Choroid plexus epithelial cell (primary cell): Measurements from ENCODE around the gene CALU.
A peak's percentile ranks its signal among the peaks of the same experiment; 100 is the strongest.

Source experiments
- DNase-seq: peaks from one replicate; pipeline ENCODE4 v3.0.0-alpha.2; 2010; ENCODE audit warnings: low read depth
- H3K4me3 ChIP-seq: 2 replicates; pipeline ENCODE4 v1.5.1; 2011; ENCODE audit warnings: low read depth, mild to moderate bottlenecking, control low read depth, low read length, moderate library complexity
- TF ChIP-seq, protein P1 (sequence below): conservative IDR thresholded peaks from 2 replicates; pipeline ENCODE4 v1.5.1; 2011; ENCODE audit warnings: low read depth, mild to moderate bottlenecking, control low read depth, inconsistent platforms, low read length, moderate library complexity

The CALU gene

DNA sequence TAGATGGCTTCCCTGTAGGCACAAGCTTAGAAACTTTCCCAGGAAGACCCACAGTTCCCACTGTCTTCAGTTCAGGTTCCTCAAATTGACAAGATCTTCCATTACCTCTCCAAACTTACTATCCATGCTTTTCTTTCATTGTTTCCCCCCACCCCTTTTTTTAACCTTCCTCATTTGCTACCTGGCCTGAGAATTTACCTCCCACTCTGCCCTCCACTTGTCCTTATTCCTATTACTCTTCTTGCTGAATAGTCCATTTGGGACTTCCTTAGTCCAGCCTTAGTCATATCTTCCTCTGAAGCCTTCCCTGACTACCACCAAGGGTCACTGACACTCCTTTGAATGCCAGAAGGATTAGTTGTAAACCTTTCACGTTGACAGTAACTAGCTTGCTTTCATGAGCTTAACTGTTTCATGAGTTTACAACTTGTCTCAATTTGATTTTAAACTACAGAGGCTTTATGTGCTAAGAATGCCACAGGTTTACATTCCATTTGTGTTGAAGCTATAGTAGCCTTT, 1.2 kb upstream of the CALU start:
- DNase-seq, result peak; percentile 42
- TF ChIP-seq, protein P1, sequence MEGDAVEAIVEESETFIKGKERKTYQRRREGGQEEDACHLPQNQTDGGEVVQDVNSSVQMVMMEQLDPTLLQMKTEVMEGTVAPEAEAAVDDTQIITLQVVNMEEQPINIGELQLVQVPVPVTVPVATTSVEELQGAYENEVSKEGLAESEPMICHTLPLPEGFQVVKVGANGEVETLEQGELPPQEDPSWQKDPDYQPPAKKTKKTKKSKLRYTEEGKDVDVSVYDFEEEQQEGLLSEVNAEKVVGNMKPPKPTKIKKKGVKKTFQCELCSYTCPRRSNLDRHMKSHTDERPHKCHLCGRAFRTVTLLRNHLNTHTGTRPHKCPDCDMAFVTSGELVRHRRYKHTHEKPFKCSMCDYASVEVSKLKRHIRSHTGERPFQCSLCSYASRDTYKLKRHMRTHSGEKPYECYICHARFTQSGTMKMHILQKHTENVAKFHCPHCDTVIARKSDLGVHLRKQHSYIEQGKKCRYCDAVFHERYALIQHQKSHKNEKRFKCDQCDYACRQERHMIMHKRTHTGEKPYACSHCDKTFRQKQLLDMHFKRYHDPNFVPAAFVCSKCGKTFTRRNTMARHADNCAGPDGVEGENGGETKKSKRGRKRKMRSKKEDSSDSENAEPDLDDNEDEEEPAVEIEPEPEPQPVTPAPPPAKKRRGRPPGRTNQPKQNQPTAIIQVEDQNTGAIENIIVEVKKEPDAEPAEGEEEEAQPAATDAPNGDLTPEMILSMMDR, result no peak
- H3K4me3 ChIP-seq, result no peak overlapping the region

DNA sequence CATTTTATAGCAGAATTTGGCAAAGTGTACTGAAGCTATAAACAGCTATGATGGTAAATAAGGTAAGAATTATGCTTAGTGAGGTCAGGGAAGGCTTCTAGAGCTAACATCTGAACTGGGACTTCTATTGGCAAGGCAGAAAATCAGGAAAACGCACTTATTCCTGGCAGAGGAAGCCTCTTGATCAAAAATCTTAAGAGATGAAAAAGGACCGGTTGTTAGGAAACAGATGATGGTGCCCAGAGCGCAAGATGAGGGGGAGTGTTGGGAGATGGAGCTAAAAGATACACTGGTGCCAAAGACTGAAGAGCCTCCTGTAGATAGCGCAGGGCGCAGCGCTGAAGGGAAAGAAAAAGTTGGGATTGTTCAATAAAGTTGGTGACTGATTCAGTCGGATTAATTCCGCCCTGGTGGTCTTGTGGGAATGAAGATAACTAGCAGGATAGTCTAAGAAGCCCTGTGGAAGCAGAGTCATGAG, 550 bp upstream of the CALU start:
- peak overlapping the region; percentile 94 for H3K4me3 ChIP-seq
- TF ChIP-seq, protein P1, result no peak
- no peak for DNase-seq

GRCh38 chr7:128739990-128740682, 977 bp downstream of the CALU start:
- TF ChIP-seq, protein P1, result no peak
- H3K4me3 ChIP-seq, result peak overlapping the region; percentile 94
- DNase-seq, result no peak

DNA sequence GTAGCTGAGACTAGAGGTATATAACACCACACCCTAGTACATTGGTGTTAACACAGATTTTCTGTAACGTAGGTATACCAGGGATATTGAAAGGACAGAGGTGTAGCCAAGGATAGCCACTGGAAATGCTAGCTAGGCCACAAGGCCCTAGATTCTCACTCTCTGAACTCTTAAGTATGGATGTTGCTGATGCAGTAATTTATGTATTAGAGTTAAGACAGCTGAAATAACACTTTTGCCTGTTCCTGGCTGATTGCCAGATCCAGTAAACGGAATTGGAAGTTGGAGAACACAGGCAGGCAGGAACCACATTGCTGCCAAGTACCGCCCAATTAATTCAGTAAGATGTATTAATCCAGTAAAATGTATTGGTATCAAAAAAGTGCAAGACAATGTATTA, 1.8 kb downstream of the CALU start:
- DNase-seq, result peak; percentile 56
- H3K4me3 ChIP-seq, result peak overlapping the region; percentile 94
- TF ChIP-seq, protein P1, result no peak

DNA sequence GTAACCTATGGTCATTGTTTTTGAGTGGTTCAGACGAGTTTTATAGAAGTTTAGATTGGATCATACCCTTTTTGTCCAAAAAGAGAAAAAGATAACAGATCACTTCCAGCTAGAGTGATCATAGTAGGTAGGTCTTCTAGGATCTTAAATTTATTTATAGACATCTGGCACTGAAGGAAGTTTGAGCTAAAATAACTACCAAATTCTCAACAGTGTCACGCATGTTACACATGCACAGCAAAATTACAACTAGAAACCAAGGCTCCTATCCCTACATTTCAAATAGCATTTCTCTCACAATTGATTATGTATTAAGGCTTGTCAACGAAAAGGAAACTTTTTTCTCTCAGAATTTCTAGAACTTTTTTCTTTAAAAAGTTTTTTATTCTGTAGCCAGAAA, 2.3 kb downstream of the CALU start:
- peak overlapping the region; percentile 94 for H3K4me3 ChIP-seq
- TF ChIP-seq, protein P1, result no peak
- DNase-seq, result no peak

DNA sequence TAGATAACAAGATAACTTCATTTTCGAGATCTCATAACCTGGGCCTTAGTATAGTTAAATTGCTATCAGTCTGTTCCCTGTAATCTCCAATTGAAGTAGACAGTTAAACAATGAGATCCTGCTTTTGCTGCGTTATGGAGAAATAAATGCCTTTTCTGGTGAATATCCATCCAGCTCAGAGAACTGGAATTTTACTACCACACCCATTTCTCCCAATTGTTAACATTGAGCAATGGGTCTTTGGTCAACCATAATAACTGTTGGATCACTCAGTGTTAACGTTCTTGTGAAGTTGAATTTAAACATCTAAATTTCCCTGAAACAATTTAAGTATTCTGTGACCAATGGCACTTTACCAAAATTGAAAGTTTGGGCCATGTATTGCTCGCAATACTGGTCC, 3.0 kb downstream of the CALU start:
- TF ChIP-seq, protein P1, result no peak
- DNase-seq, result peak; percentile 44
- H3K4me3 ChIP-seq, result peak overlapping the region; percentile 0

GRCh38 chr7:128743112-128743772, 4.1 kb downstream of the CALU start:
- TF ChIP-seq, protein P1, result no peak
- DNase-seq, result peak; percentile 54
- H3K4me3 ChIP-seq, result no peak overlapping the region
